Gastroesophageal sphincter (tissue), 3 donors: ENCODE results near the gene CLIP1.

Source experiments
- EP300 ChIP-seq: sonication (generic); formaldehyde crosslinking; IDR thresholded peaks from one replicate; pipeline ENCODE4 v1.6.1; 2017; ENCODE audit warnings: antibody characterized with exemption, mild to moderate bottlenecking
- POLR2A ChIP-seq, 2 donors: fragments of 450-650 bp; IDR thresholded peaks; one replicate each; pipeline ENCODE4 v1.6.1; 2017; ENCODE audit warnings: antibody characterized with exemption in 2 of 2, mild to moderate bottlenecking in 2 of 2, moderate library complexity in 1 of 2
- TF ChIP-seq, protein P1 (sequence below), 4 experiments: fragments of 200-600 bp in 2 of 4; fragments of 450-650 bp in 2 of 4; sonication (generic) in 1 of 4; IDR thresholded peaks; one replicate each; pipeline ENCODE4 v1.5.1; 2017 to 2019; ENCODE audit warnings: antibody characterized with exemption in 4 of 4, mild to moderate bottlenecking in 2 of 4, moderate library complexity in 2 of 4

DNA sequence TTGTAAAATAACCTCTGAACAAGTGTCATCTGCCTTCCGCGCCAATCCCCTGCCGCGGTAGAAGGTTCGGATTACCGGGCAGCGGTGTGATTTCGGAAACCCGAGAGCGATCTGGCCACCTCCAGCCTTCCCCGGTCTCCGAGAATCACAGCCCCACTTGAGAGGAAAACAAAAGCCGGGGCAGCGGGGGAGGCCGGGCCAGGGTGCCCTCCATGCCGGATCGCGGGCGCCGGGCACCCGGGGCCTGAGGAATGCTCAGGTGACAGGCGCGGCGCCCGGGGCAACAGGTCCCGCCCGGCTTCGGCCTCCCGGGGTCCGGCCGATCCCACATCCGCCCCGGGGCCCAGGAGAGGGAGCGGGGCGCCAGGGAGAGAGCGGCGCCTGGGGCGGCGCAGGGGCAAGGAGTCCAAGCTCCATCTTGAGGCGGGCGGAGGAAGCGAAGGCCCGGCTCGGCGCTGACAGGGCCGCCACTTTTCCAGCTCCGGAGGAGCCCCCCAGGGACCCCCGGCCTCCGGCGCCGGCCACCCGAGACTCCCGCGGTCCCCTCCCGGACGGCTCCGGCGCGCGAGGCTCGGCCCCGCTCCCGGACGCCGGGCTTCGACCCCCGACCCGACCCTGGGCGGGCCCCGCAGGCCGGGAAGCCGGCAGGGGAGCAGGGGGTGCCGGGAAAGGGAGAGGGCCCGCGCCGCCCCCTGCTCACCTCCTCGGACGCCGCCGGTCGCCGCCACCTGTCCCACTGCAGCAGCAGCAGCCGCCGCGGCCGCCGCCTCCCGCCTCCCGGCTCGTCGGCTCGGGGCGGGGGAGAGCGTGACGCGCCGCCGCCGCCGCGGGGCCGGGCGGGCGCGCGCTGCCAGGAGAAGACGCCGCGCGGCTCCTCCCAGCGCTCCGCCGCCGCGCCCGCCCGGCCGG, at the start of gene CLIP1:
- TF ChIP-seq EP300 (no peak), POLR2A (IDR thresholded peaks at IDR 0.05) (peak; percentile 77 to 92)
- TF ChIP-seq, protein P1, sequence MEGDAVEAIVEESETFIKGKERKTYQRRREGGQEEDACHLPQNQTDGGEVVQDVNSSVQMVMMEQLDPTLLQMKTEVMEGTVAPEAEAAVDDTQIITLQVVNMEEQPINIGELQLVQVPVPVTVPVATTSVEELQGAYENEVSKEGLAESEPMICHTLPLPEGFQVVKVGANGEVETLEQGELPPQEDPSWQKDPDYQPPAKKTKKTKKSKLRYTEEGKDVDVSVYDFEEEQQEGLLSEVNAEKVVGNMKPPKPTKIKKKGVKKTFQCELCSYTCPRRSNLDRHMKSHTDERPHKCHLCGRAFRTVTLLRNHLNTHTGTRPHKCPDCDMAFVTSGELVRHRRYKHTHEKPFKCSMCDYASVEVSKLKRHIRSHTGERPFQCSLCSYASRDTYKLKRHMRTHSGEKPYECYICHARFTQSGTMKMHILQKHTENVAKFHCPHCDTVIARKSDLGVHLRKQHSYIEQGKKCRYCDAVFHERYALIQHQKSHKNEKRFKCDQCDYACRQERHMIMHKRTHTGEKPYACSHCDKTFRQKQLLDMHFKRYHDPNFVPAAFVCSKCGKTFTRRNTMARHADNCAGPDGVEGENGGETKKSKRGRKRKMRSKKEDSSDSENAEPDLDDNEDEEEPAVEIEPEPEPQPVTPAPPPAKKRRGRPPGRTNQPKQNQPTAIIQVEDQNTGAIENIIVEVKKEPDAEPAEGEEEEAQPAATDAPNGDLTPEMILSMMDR (IDR thresholded peaks at IDR 0.05), result peak in 3 of 4 experiments; percentile 59 to 70 (median 62)
